Measurements from ENCODE around the gene IGF1R.

- TF ChIP-seq, protein P1, sequence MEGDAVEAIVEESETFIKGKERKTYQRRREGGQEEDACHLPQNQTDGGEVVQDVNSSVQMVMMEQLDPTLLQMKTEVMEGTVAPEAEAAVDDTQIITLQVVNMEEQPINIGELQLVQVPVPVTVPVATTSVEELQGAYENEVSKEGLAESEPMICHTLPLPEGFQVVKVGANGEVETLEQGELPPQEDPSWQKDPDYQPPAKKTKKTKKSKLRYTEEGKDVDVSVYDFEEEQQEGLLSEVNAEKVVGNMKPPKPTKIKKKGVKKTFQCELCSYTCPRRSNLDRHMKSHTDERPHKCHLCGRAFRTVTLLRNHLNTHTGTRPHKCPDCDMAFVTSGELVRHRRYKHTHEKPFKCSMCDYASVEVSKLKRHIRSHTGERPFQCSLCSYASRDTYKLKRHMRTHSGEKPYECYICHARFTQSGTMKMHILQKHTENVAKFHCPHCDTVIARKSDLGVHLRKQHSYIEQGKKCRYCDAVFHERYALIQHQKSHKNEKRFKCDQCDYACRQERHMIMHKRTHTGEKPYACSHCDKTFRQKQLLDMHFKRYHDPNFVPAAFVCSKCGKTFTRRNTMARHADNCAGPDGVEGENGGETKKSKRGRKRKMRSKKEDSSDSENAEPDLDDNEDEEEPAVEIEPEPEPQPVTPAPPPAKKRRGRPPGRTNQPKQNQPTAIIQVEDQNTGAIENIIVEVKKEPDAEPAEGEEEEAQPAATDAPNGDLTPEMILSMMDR (IDR thresholded peaks at IDR 0.05): no peak
- TF ChIP-seq EP300 (IDR thresholded peaks at IDR 0.05) (no peak), POLR2AphosphoS5 (IDR thresholded peaks at IDR 0.05) (no peak)
Measured at GRCh38 chr15:98667521-98668179, 19.3 kb downstream of the IGF1R start.

Measured in suprapubic skin (tissue), 4 donors.